SK-N-SH treated with all-trans-retinoic acid at 6 μM for 48 hours (cell line): ENCODE data around the gene ZFYVE27.
A peak's percentile ranks its signal among the peaks of the same experiment; 100 is the strongest.

Source experiments
- ATAC-seq: fragments of 200-7000 bp; cut with Tn5 transposase; 3 replicates; pipeline ENCODE4 v1.9.1; 2020; ENCODE audit warnings: mild to moderate bottlenecking, moderate library complexity
- ARNTL ChIP-seq: fragments of 450-650 bp; formaldehyde crosslinking; IDR thresholded peaks from 2 replicates; pipeline ENCODE4 v1.5.0; 2020; ENCODE audit warnings: low read depth, mild to moderate bottlenecking, moderate library complexity, borderline replicate concordance
- BACH2 ChIP-seq: fragments of 250-450 bp; sonication (Bioruptor Pico); IDR thresholded peaks from 2 replicates; pipeline ENCODE4 v1.9.0; 2021; ENCODE audit warnings: mild to moderate bottlenecking, borderline replicate concordance
- ESRRG ChIP-seq: fragments of 250-450 bp; sonication (Bioruptor Pico); IDR thresholded peaks from 2 replicates; pipeline ENCODE4 v1.6.1; 2021; ENCODE audit warnings: mild to moderate bottlenecking
- GLIS3 ChIP-seq: fragments of 250-450 bp; sonication (Bioruptor Pico); IDR thresholded peaks from 2 replicates; pipeline ENCODE4 v1.5.0; 2020; ENCODE audit warnings: mild to moderate bottlenecking, moderate library complexity
- ISL1 ChIP-seq: fragments of 250-450 bp; sonication (Bioruptor Pico); IDR thresholded peaks from 2 replicates; pipeline ENCODE4 v2.1.2; 2022; ENCODE audit warnings: mild to moderate bottlenecking, moderate library complexity
- OSR1 ChIP-seq: fragments of 250-450 bp; sonication (Bioruptor Pico); IDR thresholded peaks from 2 replicates; pipeline ENCODE4 v1.8.0; 2022; ENCODE audit warnings: moderate library complexity, mild to moderate bottlenecking, inconsistent platforms
- POU6F1 ChIP-seq: fragments of 250-450 bp; sonication (Bioruptor Pico); IDR thresholded peaks from 2 replicates; pipeline ENCODE4 v1.8.0; 2021; ENCODE audit warnings: low read depth, mild to moderate bottlenecking, moderate library complexity, borderline replicate concordance
- PPARA ChIP-seq: fragments of 250-450 bp; sonication (Bioruptor Pico); IDR thresholded peaks from 2 replicates; pipeline ENCODE4 v1.5.0; 2020; ENCODE audit warnings: mild to moderate bottlenecking, borderline replicate concordance
- SNAI2 ChIP-seq: fragments of 250-450 bp; sonication (Bioruptor Pico); IDR thresholded peaks from 2 replicates; pipeline ENCODE4 v1.5.0; 2020; ENCODE audit warnings: mild to moderate bottlenecking, moderate library complexity
- TCF4 ChIP-seq: fragments of 250-450 bp; sonication (Bioruptor Pico); IDR thresholded peaks from 2 replicates; pipeline ENCODE4 v1.8.0; 2021; ENCODE audit warnings: mild to moderate bottlenecking, moderate library complexity, borderline replicate concordance
- TSHZ2 ChIP-seq: fragments of 250-450 bp; sonication (Bioruptor Pico); IDR thresholded peaks from 2 replicates; pipeline ENCODE4 v1.5.0; 2020; ENCODE audit warnings: mild to moderate bottlenecking, moderate library complexity
- ZC3H10 ChIP-seq: fragments of 250-450 bp; sonication (Bioruptor Pico); IDR thresholded peaks from 2 replicates; pipeline ENCODE4 v1.5.1; 2021; ENCODE audit warnings: mild to moderate bottlenecking, moderate library complexity
- ZFP30 ChIP-seq: fragments of 450-650 bp; formaldehyde crosslinking; IDR thresholded peaks from 2 replicates; pipeline ENCODE4 v1.5.0; 2022; ENCODE audit warnings: mild to moderate bottlenecking, moderate library complexity
- ZNF565 ChIP-seq: fragments of 450-650 bp; formaldehyde crosslinking; conservative IDR thresholded peaks from 2 replicates; pipeline ENCODE4 v1.5.0; 2020; ENCODE audit warnings: low read depth, mild to moderate bottlenecking, moderate library complexity
- ZNF70 ChIP-seq: fragments of 450-650 bp; formaldehyde crosslinking; IDR thresholded peaks from 2 replicates; pipeline ENCODE4 v1.5.0; 2020; ENCODE audit warnings: mild to moderate bottlenecking, moderate library complexity
- ZNF8 ChIP-seq: fragments of 450-650 bp; formaldehyde crosslinking; IDR thresholded peaks from 2 replicates; pipeline ENCODE4 v1.5.0; 2020; ENCODE audit warnings: mild to moderate bottlenecking, moderate library complexity
- TF ChIP-seq, protein P1 (sequence below): fragments of 250-450 bp; sonication (Bioruptor Pico); IDR thresholded peaks from 2 replicates; pipeline ENCODE4 v1.8.0; 2020; ENCODE audit warnings: mild to moderate bottlenecking, moderate library complexity, borderline replicate concordance
- TF ChIP-seq, protein P2 (sequence below): fragments of 250-450 bp; sonication (Bioruptor Pico); IDR thresholded peaks from 2 replicates; pipeline ENCODE4 v1.5.1; 2020; ENCODE audit warnings: low read depth, mild to moderate bottlenecking, moderate library complexity

Gene ZFYVE27

GRCh38 chr10:97755718-97756117 is 18.8 kb downstream of the ZFYVE27 start:
- TF ChIP-seq, protein P1, sequence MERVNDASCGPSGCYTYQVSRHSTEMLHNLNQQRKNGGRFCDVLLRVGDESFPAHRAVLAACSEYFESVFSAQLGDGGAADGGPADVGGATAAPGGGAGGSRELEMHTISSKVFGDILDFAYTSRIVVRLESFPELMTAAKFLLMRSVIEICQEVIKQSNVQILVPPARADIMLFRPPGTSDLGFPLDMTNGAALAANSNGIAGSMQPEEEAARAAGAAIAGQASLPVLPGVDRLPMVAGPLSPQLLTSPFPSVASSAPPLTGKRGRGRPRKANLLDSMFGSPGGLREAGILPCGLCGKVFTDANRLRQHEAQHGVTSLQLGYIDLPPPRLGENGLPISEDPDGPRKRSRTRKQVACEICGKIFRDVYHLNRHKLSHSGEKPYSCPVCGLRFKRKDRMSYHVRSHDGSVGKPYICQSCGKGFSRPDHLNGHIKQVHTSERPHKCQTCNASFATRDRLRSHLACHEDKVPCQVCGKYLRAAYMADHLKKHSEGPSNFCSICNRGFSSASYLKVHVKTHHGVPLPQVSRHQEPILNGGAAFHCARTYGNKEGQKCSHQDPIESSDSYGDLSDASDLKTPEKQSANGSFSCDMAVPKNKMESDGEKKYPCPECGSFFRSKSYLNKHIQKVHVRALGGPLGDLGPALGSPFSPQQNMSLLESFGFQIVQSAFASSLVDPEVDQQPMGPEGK (CRISPR knock-in tag), result no peak
- TF ChIP-seq TCF4 (CRISPR knock-in tag), result no peak
- ATAC-seq, result no peak

DNA sequence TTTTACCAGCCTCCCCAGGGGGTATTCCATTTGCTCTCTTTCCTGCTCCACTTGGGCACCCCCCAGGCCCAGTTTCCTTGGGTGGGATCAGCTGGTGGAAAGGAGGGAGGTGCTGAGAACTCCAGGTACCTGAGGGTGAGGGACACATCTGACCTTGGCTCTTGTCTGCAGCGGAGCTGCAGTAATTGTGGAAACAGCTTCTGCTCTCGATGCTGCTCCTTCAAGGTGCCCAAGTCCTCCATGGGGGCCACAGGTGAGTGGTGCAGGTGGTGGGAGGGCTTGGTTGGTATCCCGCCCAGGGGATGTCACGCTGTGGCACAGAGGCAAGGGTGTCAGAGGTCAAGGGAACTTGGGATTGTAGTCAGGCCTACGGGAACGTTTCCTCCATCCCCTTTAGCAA is 20.5 kb downstream of the ZFYVE27 start:
- TF ChIP-seq, protein P1 (CRISPR knock-in tag), result no peak
- TF ChIP-seq ZC3H10, result no peak
- TF ChIP-seq, protein P2, sequence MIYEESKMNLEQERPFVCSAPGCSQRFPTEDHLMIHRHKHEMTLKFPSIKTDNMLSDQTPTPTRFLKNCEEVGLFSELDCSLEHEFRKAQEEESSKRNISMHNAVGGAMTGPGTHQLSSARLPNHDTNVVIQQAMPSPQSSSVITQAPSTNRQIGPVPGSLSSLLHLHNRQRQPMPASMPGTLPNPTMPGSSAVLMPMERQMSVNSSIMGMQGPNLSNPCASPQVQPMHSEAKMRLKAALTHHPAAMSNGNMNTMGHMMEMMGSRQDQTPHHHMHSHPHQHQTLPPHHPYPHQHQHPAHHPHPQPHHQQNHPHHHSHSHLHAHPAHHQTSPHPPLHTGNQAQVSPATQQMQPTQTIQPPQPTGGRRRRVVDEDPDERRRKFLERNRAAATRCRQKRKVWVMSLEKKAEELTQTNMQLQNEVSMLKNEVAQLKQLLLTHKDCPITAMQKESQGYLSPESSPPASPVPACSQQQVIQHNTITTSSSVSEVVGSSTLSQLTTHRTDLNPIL, result no peak
- no peak for TF ChIP-seq ISL1 (CRISPR knock-in tag)
- TF ChIP-seq ARNTL (CRISPR knock-in tag), result no peak
- no peak for TF ChIP-seq SNAI2 (CRISPR knock-in tag)
- TF ChIP-seq OSR1 (CRISPR knock-in tag), result no peak
- no peak for ATAC-seq

DNA sequence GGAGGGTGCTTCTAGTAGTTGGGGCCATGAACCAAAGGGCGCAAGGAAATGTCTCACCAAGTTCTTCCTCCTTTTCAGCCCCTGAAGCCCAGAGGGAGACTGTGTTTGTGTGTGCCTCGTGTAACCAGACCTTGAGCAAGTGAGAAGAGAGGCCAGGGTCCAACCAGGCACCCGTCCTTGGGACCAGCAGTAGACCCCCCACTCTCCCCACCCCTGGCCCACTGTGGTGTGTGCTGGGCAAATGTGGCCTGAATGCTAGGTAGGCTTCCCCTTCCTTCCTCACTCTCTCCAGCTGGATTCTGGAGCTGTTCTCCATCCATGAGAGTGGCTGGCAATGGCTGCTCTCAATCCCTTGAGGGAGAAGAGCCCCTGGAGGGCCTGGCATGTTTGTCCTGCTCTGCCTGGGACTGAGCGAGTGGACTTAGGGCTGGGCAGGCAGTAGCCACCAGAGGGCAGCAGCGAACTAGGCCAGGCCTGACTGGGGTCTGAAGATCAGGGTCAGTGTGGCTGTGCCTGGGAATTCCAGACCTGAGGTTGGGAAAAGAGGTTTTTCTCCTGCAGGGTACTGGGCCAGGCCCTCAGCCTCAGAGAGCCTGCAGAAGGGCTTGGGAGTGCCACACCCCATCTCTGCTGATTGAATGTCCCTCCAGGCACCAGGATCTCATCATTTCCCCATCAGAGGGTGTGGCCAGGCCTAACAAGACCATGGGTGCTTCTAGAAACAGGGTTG is 22.4 kb downstream of the ZFYVE27 start:
- TF ChIP-seq ZNF565 (no peak), TSHZ2 (CRISPR knock-in tag) (no peak), BACH2 (no peak), ZFP30 (CRISPR knock-in tag) (no peak), SNAI2 (CRISPR knock-in tag) (no peak), ISL1 (CRISPR knock-in tag) (no peak), ZNF8 (CRISPR knock-in tag) (no peak), OSR1 (CRISPR knock-in tag) (no peak), GLIS3 (CRISPR knock-in tag) (no peak)
- TF ChIP-seq, protein P2, result no peak
- TF ChIP-seq, all 23 proteins: peak for 0
- peak; percentile 95 for ATAC-seq

GRCh38 chr10:97759946-97760345 is 23.0 kb downstream of the ZFYVE27 start:
- no peak for ATAC-seq
- no peak for TF ChIP-seq SNAI2 (CRISPR knock-in tag)
- TF ChIP-seq, protein P2, result no peak
- no peak for TF ChIP-seq GLIS3 (CRISPR knock-in tag)
- TF ChIP-seq ARNTL (CRISPR knock-in tag), result no peak
- no peak for TF ChIP-seq PPARA (CRISPR knock-in tag)
- no peak for TF ChIP-seq ZFP30 (CRISPR knock-in tag)
- TF ChIP-seq POU6F1 (CRISPR knock-in tag), result no peak
- no peak for TF ChIP-seq TSHZ2 (CRISPR knock-in tag)
- no peak for TF ChIP-seq ZNF70 (CRISPR knock-in tag)
- TF ChIP-seq ZC3H10, result no peak
- no peak for TF ChIP-seq ESRRG
- no peak for TF ChIP-seq TCF4 (CRISPR knock-in tag)
